IMR-90 (cell line): ENCODE measurements around the gene TMEM135. TPM values are rescaled to one million over a fixed set of nuclear protein-coding genes. Genes with fewer than 3 reads are reported as not detected.

Experiments
- ATAC-seq: fragments of 200-7000 bp; cut with Tn5 transposase; 2 replicates; pipeline ENCODE4 v1.9.1; 2020; ENCODE audit warnings: low read depth, mild to moderate bottlenecking, moderate library complexity
- BruUV-seq: library from RNA; stranded (reverse); fragments of 400-500 nt; replicated peaks from 2 replicates; lab custom pipeline; 2021; lab: Mats Ljungman, UMichigan
- CTCF ChIA-PET: fragments of 300-600 bp; formaldehyde crosslinking; extraction: SDS; loops from one replicate; lab custom pipeline; 2021; ENCODE audit warnings: antibody characterized with exemption; lab: Yijun Ruan, JAX
- POLR2A ChIA-PET: fragments of 300-600 bp; sonication (Branson Sonifier 250); formaldehyde crosslinking; loops from one replicate; lab custom pipeline; 2022; ENCODE audit warnings: antibody characterized with exemption; ENCODE audit not compliant: unreplicated experiment; lab: Charles Lee
- DNase-seq: peaks from one replicate; pipeline ENCODE4 v3.0.0; 2013
- H2AFZ ChIP-seq: replicated peaks from 2 replicates; pipeline ENCODE3; 2013; ENCODE audit warnings: low read length, mild to moderate bottlenecking; ENCODE audit not compliant: poor library complexity
- H2AK5ac ChIP-seq: 2 replicates; pipeline ENCODE4 v1.6.1; 2013; ENCODE audit warnings: low read depth, low read length, inconsistent platforms
- H2AK9ac ChIP-seq: replicated peaks from 2 replicates; pipeline ENCODE3; 2013; ENCODE audit warnings: mild to moderate bottlenecking, low read depth, low read length, moderate library complexity; ENCODE audit not compliant: poor library complexity
- H2BK120ac ChIP-seq: 2 replicates; pipeline ENCODE4 v1.6.1; 2013; ENCODE audit warnings: low read depth, low read length, inconsistent platforms
- H2BK15ac ChIP-seq: 3 replicates; pipeline ENCODE4 v1.6.1; 2013; ENCODE audit warnings: low read depth, low read length, inconsistent platforms
- H2BK20ac ChIP-seq: 2 replicates; pipeline ENCODE4 v1.6.1; 2013; ENCODE audit warnings: low read depth, mild to moderate bottlenecking, inconsistent platforms, low read length, moderate library complexity
- H2BK5ac ChIP-seq: 2 replicates; pipeline ENCODE4 v1.6.1; 2013; ENCODE audit warnings: mild to moderate bottlenecking, low read depth, low read length, inconsistent platforms; ENCODE audit not compliant: poor library complexity, severe bottlenecking
- H3K14ac ChIP-seq: replicated peaks from 2 replicates; pipeline ENCODE4 v1.6.1; 2013; ENCODE audit warnings: low read depth, low read length, inconsistent platforms
- H3K18ac ChIP-seq: 2 replicates; pipeline ENCODE4 v1.6.1; 2013; ENCODE audit warnings: low read depth, low read length, control low read depth
- H3K23ac ChIP-seq: 2 replicates; pipeline ENCODE4 v1.6.1; 2013; ENCODE audit warnings: low read depth, low read length, inconsistent platforms
- H3K27ac ChIP-seq: 2 replicates; pipeline ENCODE4 v1.5.1; 2013; ENCODE audit warnings: mild to moderate bottlenecking, control low read depth, low read length; ENCODE audit not compliant: insufficient read depth
- H3K27me3 ChIP-seq: 2 replicates; pipeline ENCODE4 v1.6.1; 2013; ENCODE audit warnings: low read length; ENCODE audit not compliant: control insufficient read depth, insufficient read depth
- H3K36me3 ChIP-seq: 2 replicates; pipeline ENCODE4 v1.6.1; 2013; ENCODE audit warnings: low read length, mixed read lengths; ENCODE audit not compliant: control insufficient read depth, insufficient read depth
- H3K4ac ChIP-seq: 2 replicates; pipeline ENCODE4 v1.6.1; 2013; ENCODE audit warnings: low read depth, low read length, inconsistent platforms
- H3K4me1 ChIP-seq: 2 replicates; pipeline ENCODE4 v1.6.1; 2013; ENCODE audit warnings: low read length, mixed read lengths; ENCODE audit not compliant: control insufficient read depth, insufficient read depth
- H3K4me2 ChIP-seq: 2 replicates; pipeline ENCODE4 v1.6.1; 2013; ENCODE audit warnings: low read depth, mild to moderate bottlenecking, control low read depth, low read length, moderate library complexity
- H3K4me3 ChIP-seq: 2 replicates; pipeline ENCODE4 v1.5.1; 2013; ENCODE audit warnings: low read depth, mild to moderate bottlenecking, control low read depth, low read length, moderate library complexity; ENCODE audit not compliant: insufficient read depth
- H3K56ac ChIP-seq: 2 replicates; pipeline ENCODE4 v1.6.1; 2013; ENCODE audit warnings: low read length, inconsistent platforms; ENCODE audit not compliant: insufficient read depth; ENCODE audit errors: extremely low read depth
- H3K79me1 ChIP-seq, 2 experiments: 2 replicates each; pipeline ENCODE4 v1.6.1; 2013; ENCODE audit warnings: low read length in 2 of 2, inconsistent platforms in 1 of 2, low read depth in 1 of 2
- H3K9ac ChIP-seq: 2 replicates; pipeline ENCODE4 v1.6.1; 2013; ENCODE audit warnings: low read depth, low read length, control low read depth
- H3K9me1 ChIP-seq: 2 replicates; pipeline ENCODE4 v1.6.1; 2013; ENCODE audit warnings: low read length, inconsistent platforms; ENCODE audit not compliant: insufficient read depth
- H3K9me3 ChIP-seq: 2 replicates; pipeline ENCODE4 v1.6.1; 2013; ENCODE audit warnings: low read length; ENCODE audit not compliant: control insufficient read depth, insufficient read depth
- H4K20me1 ChIP-seq: 2 replicates; pipeline ENCODE4 v1.6.1; 2013; ENCODE audit warnings: low read length, inconsistent platforms; ENCODE audit not compliant: insufficient read depth
- H4K5ac ChIP-seq: 2 replicates; pipeline ENCODE4 v1.6.1; 2013; ENCODE audit warnings: mild to moderate bottlenecking, low read depth, low read length, control low read depth
- H4K8ac ChIP-seq, 2 experiments: 2 replicates each; pipeline ENCODE4 v1.6.1; 2013; ENCODE audit warnings: low read depth in 2 of 2, low read length in 2 of 2, control low read depth in 1 of 2, inconsistent platforms in 1 of 2
- H4K91ac ChIP-seq: 2 replicates; pipeline ENCODE4 v1.6.1; 2013; ENCODE audit warnings: low read depth, low read length, inconsistent platforms; ENCODE audit not compliant: insufficient read depth
- BHLHE40 ChIP-seq: fragments of 150-350 bp; IDR thresholded peaks from 2 replicates; pipeline ENCODE4 v1.6.1; 2016; ENCODE audit warnings: mild to moderate bottlenecking, low read depth, low read length
- CEBPB ChIP-seq: IDR thresholded peaks from 2 replicates; pipeline ENCODE4 v1.6.1; 2012; ENCODE audit warnings: low read depth, low read length, improper control_type of control experiment
- CHD1 ChIP-seq: IDR thresholded peaks from 2 replicates; pipeline ENCODE4 v1.6.1; 2012; ENCODE audit warnings: low read depth, low read length, improper control_type of control experiment
- CTCF ChIP-seq: conservative IDR thresholded peaks from 2 replicates; pipeline ENCODE4 v1.5.1; 2012; ENCODE audit warnings: mild to moderate bottlenecking, low read depth, low read length, improper control_type of control experiment
- ELK1 ChIP-seq: fragments of 150-350 bp; IDR thresholded peaks from 2 replicates; pipeline ENCODE4 v1.6.1; 2016; ENCODE audit warnings: low read depth, mild to moderate bottlenecking, low read length, moderate library complexity, borderline replicate concordance
- FOS ChIP-seq: fragments of 150-350 bp; IDR thresholded peaks from 2 replicates; pipeline ENCODE4 v1.6.1; 2016; ENCODE audit warnings: low read depth, low read length
- MAFK ChIP-seq: IDR thresholded peaks from 2 replicates; pipeline ENCODE4 v1.6.1; 2012; ENCODE audit warnings: low read depth, low read length, improper control_type of control experiment
- MAZ ChIP-seq: IDR thresholded peaks from 2 replicates; pipeline ENCODE4 v1.6.1; 2012; ENCODE audit warnings: low read depth, mild to moderate bottlenecking, low read length, improper control_type of control experiment, moderate library complexity, borderline replicate concordance
- MXI1 ChIP-seq: IDR thresholded peaks from 2 replicates; pipeline ENCODE4 v1.6.1; 2012; ENCODE audit warnings: low read depth, mild to moderate bottlenecking, low read length, moderate library complexity, borderline replicate concordance
- NFE2L2 ChIP-seq: fragments of 150-350 bp; IDR thresholded peaks from 2 replicates; pipeline ENCODE4 v1.6.1; 2016; ENCODE audit warnings: low read depth, mild to moderate bottlenecking, low read length
- POLR2A ChIP-seq: IDR thresholded peaks from 2 replicates; pipeline ENCODE4 v1.6.1; 2012; ENCODE audit warnings: mild to moderate bottlenecking, low read depth, low read length
- RAD21 ChIP-seq: IDR thresholded peaks from 2 replicates; pipeline ENCODE4 v1.6.1; 2012; ENCODE audit warnings: low read length, improper control_type of control experiment
- RCOR1 ChIP-seq: IDR thresholded peaks from 2 replicates; pipeline ENCODE4 v1.6.1; 2012; ENCODE audit warnings: mild to moderate bottlenecking, low read length, improper control_type of control experiment; ENCODE audit not compliant: insufficient replicate concordance
- RFX5 ChIP-seq: IDR thresholded peaks from 2 replicates; pipeline ENCODE4 v1.8.0; 2012; ENCODE audit warnings: low read depth, mild to moderate bottlenecking, low read length, moderate library complexity
- SMC3 ChIP-seq: fragments of 150-350 bp; IDR thresholded peaks from 2 replicates; pipeline ENCODE4 v1.6.1; 2016; ENCODE audit warnings: low read depth, mild to moderate bottlenecking, antibody characterized with exemption, low read length, moderate library complexity
- USF2 ChIP-seq: fragments of 150-350 bp; IDR thresholded peaks from 2 replicates; pipeline ENCODE4 v1.6.1; 2017; ENCODE audit warnings: mild to moderate bottlenecking, antibody characterized with exemption, low read length, low read depth
- WGBS, 2 experiments: methylation state at CpG; one replicate each; pipeline versions ENCODE4 v1.1.5 to v1.1.7; 2013; ENCODE audit warnings: missing lambda C conversion rate in 2 of 2; ENCODE audit not compliant: insufficient read length in 1 of 2; ENCODE audit errors: extremely low coverage in 2 of 2; 5-methylcytosine and 5-hydroxymethylcytosine counted together
- dilution Hi-C: fragments of 300-500 bp; cut with HindIII; formaldehyde crosslinking; loops from one replicate; pipeline ENCODE4 v1.14.3; 2018; ENCODE audit warnings: low sequenced_read_pairs; ENCODE audit not compliant: unreplicated experiment
- in situ Hi-C: fragments of 300-500 bp; cut with MboI; formaldehyde crosslinking; loops from 3 replicates; pipeline ENCODE4 v1.14.3; 2019; ENCODE audit warnings: low sequenced_read_pairs, inconsistent platforms, mixed read lengths
- intact Hi-C: fragments of 100-400 bp; cut with micrococcal nuclease; formaldehyde crosslinking; loops from 2 replicates; pipeline ENCODE4 v1.10.0; 2022
- polyA plus RNA-seq, 3 experiments: library from polyadenylated mRNA; depleted of rRNA; stranded (reverse); fragments of >200 nt; gene quantifications; 2 replicates each; pipeline ENCODE4 v1.2.3, GENCODE V29; 2012; ENCODE audit warnings: low replicate concordance in 1 of 3
- total RNA-seq: library from RNA; depleted of rRNA; stranded (reverse); fragments of >200 nt; gene quantifications from 2 replicates; pipeline ENCODE4 v1.2.3, GENCODE V29; 2012

Gene TMEM135
- total and polyA plus RNA-seq, 2 of the 4 experiments (the other 2 are of a cell fraction): 3.9 to 5.9 TPM

GRCh38 chr11:87046824-87047223 is 9.1 kb downstream of the TMEM135 start:
- Histone ChIP-seq H4K20me1 (no peaks in the 10 kb centered on the region), H2AK5ac (no peak overlapping the region), H3K9ac (no peak overlapping the region), H3K4me3 (no peak overlapping the region), H3K36me3 (peaks cover 1% of the 10 kb centered on the region; the same call in 1 of the 2 replicates), H2BK120ac (no peak overlapping the region), H3K4me2 (no peak overlapping the region), H2BK15ac (no peak overlapping the region), H4K5ac (no peak overlapping the region), H3K9me1 (no peaks in the 10 kb centered on the region), H3K18ac (no peak overlapping the region), H2AK9ac (no peak overlapping the region), H3K9me3 (no peaks in the 10 kb centered on the region), H2BK5ac (no peak overlapping the region), H3K79me1 (peaks cover 2 to 7% of the 10 kb centered on the region in 2 experiments; a peak in 2 of 4 replicates), H2BK20ac (no peak overlapping the region), H4K91ac (no peak overlapping the region), H3K4ac (no peak overlapping the region), H4K8ac (no peak overlapping the region), H3K27me3 (no peaks in the 10 kb centered on the region), H3K27ac (no peak overlapping the region), H2AFZ (no peak overlapping the region), H3K23ac (no peak overlapping the region), H3K4me1 (no peaks in the 10 kb centered on the region), H3K14ac (no peak overlapping the region), H3K56ac (no peak overlapping the region)
- ATAC-seq (no peak), DNase-seq (no peak)
- no TSS peak for BruUV-seq
- no CpG with 5 or more reads among the region's 2 CpGs for whole genome bisulfite sequencing, 2 experiments
- CTCF ChIA-PET: no interaction called here
- no peak for TF ChIP-seq RAD21
- no peak for TF ChIP-seq RFX5
- TF ChIP-seq RCOR1: no peak
- no peak for TF ChIP-seq ELK1
- TF ChIP-seq BHLHE40: no peak
- no peak for TF ChIP-seq FOS
- no peak for TF ChIP-seq MAZ
- no peak for TF ChIP-seq MAFK
- TF ChIP-seq CTCF: no peak
- no peak for TF ChIP-seq SMC3
- no peak for TF ChIP-seq CHD1
- no peak for TF ChIP-seq MXI1
- no peak for TF ChIP-seq CEBPB
- TF ChIP-seq NFE2L2: no peak
- no peak for TF ChIP-seq POLR2A
- no peak for TF ChIP-seq USF2
- dilution Hi-C loops (no loop called here), intact Hi-C loops (no loop called here), in situ Hi-C loops (no loop called here)
- POLR2A ChIA-PET: no interaction called here
